ENCODE measurements around the gene SCP2. TPM values are rescaled to one million over a fixed set of nuclear protein-coding genes. Genes with fewer than 3 reads are reported as not detected.

SCP2 gene
- polyA plus RNA-seq, 2 of the 4 experiments (the other 2 are of a cell fraction) = 79.0 to 124 TPM

- ATAC-seq = no peak
- Histone ChIP-seq H3K9me3 (no peaks in the 10 kb centered on the region), H3K4me1 (no peaks in the 10 kb centered on the region), H3K27ac (no peak overlapping the region), H3K4me2 (no peak overlapping the region), H3K4me3 (no peak overlapping the region)
- no peak for FAIRE-seq
- 83% methylated on average over 6 of the region's 7 CpGs for WGBS (ENCODE audit: missing lambda C conversion rate)
- TF ChIP-seq ATOH8 (CRISPR knock-in tag; IDR thresholded peaks at IDR 0.05; ENCODE audit: low read depth) (no peak), FOSL2 (IDR thresholded peaks at IDR 0.05) (no peak), FOSL2 (CRISPR knock-in tag; IDR thresholded peaks at IDR 0.05) (no peak), POLR2A (IDR thresholded peaks at IDR 0.05; ENCODE audit: low read length) (no peak), HOXB13 (CRISPR knock-in tag; IDR thresholded peaks at IDR 0.05; ENCODE audit: low read depth) (no peak), SREBF2 (IDR thresholded peaks at IDR 0.05) (no peak), NFE2L2 (conservative IDR thresholded peaks at IDR 0.05; ENCODE audit: low read length) (no peak), RFX5 (IDR thresholded peaks at IDR 0.05) (no peak), ELK1 (IDR thresholded peaks at IDR 0.05; ENCODE audit: low read depth, low read length) (no peak), KDM5A (IDR thresholded peaks at IDR 0.05) (no peak), ESRRA (IDR thresholded peaks at IDR 0.05; ENCODE audit: borderline replicate concordance, low read length) (no peak), PBX3 (IDR thresholded peaks at IDR 0.05) (no peak), HOXA7 (CRISPR knock-in tag; IDR thresholded peaks at IDR 0.05) (no peak), CBX8 (IDR thresholded peaks at IDR 0.05) (no peak), NPAS2 (CRISPR knock-in tag; IDR thresholded peaks at IDR 0.05; ENCODE audit: borderline replicate concordance) (no peak), FOSB (CRISPR knock-in tag; IDR thresholded peaks at IDR 0.05) (no peak), RAD21 (conservative IDR thresholded peaks at IDR 0.05 in 1 of 2, IDR thresholded peaks at IDR 0.05 in 1 of 2) (no peak)
- CTCF ChIA-PET = no interaction called here
- POLR2A ChIA-PET = no interaction called here
- DNase-seq (ENCODE audit: low read depth in 1 of 2, low spot score in 1 of 2) = no peak
These were observed 141.4 kb downstream of the SCP2 start for GRCh38 chr1:53068314-53069099.

GRCh38 chr1:53069265-53069662, 142.2 kb downstream of the SCP2 start:
- H3K27ac ChIP-seq = no peak overlapping the region
- no peak overlapping the region for H3K4me3 ChIP-seq
- FAIRE-seq = no peak
- POLR2A ChIA-PET = no interaction called here
- CTCF ChIA-PET = no interaction called here
- H3K4me1 ChIP-seq = no peaks in the 10 kb centered on the region
- DNase-seq (ENCODE audit: low read depth in 1 of 2, low spot score in 1 of 2) = no peak
- ATAC-seq = no peak
- no peaks in the 10 kb centered on the region for H3K9me3 ChIP-seq
- no peak overlapping the region for H3K4me2 ChIP-seq
- 95% methylated on average over 6 of the region's 7 CpGs for WGBS (ENCODE audit: missing lambda C conversion rate)
- TF ChIP-seq RNF2 (IDR thresholded peaks at IDR 0.05; ENCODE audit: borderline replicate concordance, low read depth) (no peak), HEYL (CRISPR knock-in tag; IDR thresholded peaks at IDR 0.05) (no peak), MYC (IDR thresholded peaks at IDR 0.05; ENCODE audit: borderline replicate concordance, low read length) (no peak), TP53 (CRISPR knock-in tag; IDR thresholded peaks at IDR 0.05) (no peak), MAX (IDR thresholded peaks at IDR 0.05) (no peak), ELK1 (IDR thresholded peaks at IDR 0.05; ENCODE audit: low read depth, low read length) (no peak), CEBPB (IDR thresholded peaks at IDR 0.05) (no peak), HOXB13 (CRISPR knock-in tag; IDR thresholded peaks at IDR 0.05; ENCODE audit: low read depth) (no peak)
